GF-D8 (cell line): ENCODE measurements around the gene OR13F1.
"Not testable (repeated sequence)": the region's sequence is repeated elsewhere in the genome, so short reads cannot be mapped to it uniquely, and the experiment has no call there.

ENCODE experiments used
- DNase-seq: peaks from one replicate; lab custom pipeline; 2025; lab: John Stamatoyannopoulos, UW

The OR13F1 gene

GRCh38 chr9:104503963-104504362, at the start of gene OR13F1:
OR13F1 (plus strand) TSS chr9:104504263; CDS start chr9:104504263, 0 bp downstream.
- DNase-seq: no peak

- DNase-seq: no peak
Observed at GRCh38 chr9:104456831-104457230, 47.2 kb upstream of the OR13F1 start.

GRCh38 chr9:104463864-104464263, 40.2 kb upstream of the OR13F1 start:
- DNase-seq: no peak

- DNase-seq: no peak
Observed at GRCh38 chr9:104468261-104468660, 35.8 kb upstream of the OR13F1 start.

GRCh38 chr9:104482921-104483570, 21.0 kb upstream of the OR13F1 start:
- no peak for DNase-seq

- no peak for DNase-seq
Observed at GRCh38 chr9:104485014-104485413, 19.0 kb upstream of the OR13F1 start.

- no peak for DNase-seq
Observed at GRCh38 chr9:104494808-104495207, 9.3 kb upstream of the OR13F1 start.

- DNase-seq: no peak
Observed at GRCh38 chr9:104503440-104503839, 623 bp upstream of the OR13F1 start.

- DNase-seq: no peak
Observed at GRCh38 chr9:104506565-104506964, 2.5 kb downstream of the OR13F1 start.

GRCh38 chr9:104514901-104515300, 10.8 kb downstream of the OR13F1 start:
- DNase-seq: no peak

- DNase-seq: not testable (repeated sequence)
Observed at GRCh38 chr9:104520241-104520640, 16.2 kb downstream of the OR13F1 start.

GRCh38 chr9:104527109-104527508, 23.0 kb downstream of the OR13F1 start, which contains the start of gene OR13C4:
OR13C4 (minus strand) TSS chr9:104527209; CDS start chr9:104527209, 0 bp downstream.
- no peak for DNase-seq

- DNase-seq: no peak
Observed at GRCh38 chr9:104536756-104537155, 32.7 kb downstream of the OR13F1 start, which contains the start of gene OR13C3. OR13C3 (minus strand) TSS chr9:104536856; CDS start chr9:104536723, 133 bp downstream.

- DNase-seq: no peak
Observed at GRCh38 chr9:104539275-104539674, 35.2 kb downstream of the OR13F1 start.

- DNase-seq: no peak
Observed at GRCh38 chr9:104544644-104545043, 40.6 kb downstream of the OR13F1 start.

GRCh38 chr9:104553261-104553660, 49.2 kb downstream of the OR13F1 start:
- DNase-seq: no peak
